ENCODE measurements around the gene FGD6.
"Not testable (repeated sequence)": the region's sequence is repeated elsewhere in the genome, so short reads cannot be mapped to it uniquely, and the experiment has no call there.

The FGD6 gene

DNA sequence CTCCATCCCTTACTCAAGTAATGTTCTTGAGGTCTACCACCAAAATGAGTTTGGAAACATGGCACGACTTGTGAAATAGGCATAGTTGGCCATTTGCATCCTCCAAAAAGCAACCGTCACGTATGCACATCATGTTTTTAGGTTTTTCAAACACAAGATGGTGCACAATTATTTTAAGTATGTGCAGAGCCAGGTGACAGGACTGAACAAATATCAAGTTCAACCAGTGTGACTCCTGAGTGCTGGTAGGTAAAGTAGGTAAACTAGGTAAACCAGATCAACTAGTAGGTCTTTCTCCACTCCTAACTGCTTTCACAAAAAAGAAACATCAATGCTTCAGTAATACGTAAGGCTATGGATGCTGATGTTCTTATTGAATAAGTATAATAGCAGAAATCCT lies 39.1 kb downstream of the FGD6 start:
- no peak for DNase-seq (ENCODE audit: low spot score)

DNA sequence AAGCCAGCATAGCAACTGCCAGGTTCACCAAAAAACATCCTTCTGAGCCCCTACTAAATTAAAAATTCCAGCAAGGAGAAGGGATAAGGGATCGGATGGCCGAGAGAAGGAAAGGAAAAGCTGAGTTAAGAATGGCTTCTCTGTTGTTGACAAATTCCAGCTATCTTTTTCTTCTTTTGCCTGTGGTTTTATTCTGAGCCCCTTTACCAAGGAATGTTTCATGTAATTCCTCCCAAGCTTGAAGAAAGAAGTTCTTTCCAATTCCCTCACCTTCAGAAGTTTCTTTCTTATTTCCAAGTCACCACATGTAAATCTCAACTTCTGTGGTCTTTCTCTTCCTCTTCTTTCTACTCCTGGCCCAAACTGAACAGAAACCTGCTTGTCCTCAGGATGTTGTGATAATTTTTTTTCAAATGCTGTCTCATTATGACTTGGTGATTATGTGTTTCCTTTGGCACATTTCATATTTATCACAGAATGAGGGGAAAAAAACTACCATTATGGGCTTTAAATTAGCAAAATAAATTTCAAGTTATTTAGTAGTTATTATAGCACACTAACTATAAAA lies 40.0 kb downstream of the FGD6 start:
- DNase-seq (ENCODE audit: low spot score), result no peak

DNA sequence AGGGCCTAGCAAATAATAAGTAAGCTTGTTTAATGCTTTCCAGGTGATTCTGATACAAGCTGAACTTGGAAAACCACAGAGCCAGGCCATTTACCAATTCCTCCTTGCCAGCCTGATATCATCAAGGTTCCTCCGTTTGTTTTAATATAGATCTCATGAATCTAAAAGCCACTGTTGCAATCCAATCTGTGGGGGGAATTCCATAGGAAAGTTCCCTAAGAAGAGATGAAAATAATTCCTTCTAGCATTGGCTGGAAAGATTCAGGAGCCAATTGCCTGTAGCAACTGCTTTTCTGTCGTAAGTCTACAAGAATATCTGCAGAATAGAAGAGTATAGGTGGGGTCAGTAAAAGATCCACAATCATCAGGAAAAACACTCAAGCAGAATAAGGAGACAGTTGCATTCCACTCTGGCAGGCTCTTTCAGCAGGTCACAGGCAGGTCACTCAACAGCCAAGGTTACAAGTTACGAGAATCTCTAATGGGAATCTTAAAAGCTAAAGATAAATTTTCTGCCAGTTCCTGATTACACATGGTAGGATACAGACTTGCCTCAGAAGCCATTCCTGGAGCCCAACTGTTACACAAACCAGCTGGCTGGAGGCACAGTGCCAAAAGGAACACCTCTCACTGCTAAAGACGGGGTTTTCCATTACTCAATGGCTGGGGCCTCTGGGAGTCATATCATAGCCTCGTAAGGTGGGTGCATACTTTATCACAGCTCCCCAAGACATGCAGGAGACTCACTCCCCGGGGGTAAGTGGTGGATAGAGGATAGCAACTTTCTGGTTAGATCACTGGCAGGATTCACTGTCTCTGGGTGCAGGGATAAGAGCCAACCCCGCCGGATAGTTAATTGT lies 43.6 kb downstream of the FGD6 start:
- DNase-seq (ENCODE audit: low spot score), result no peak

DNA sequence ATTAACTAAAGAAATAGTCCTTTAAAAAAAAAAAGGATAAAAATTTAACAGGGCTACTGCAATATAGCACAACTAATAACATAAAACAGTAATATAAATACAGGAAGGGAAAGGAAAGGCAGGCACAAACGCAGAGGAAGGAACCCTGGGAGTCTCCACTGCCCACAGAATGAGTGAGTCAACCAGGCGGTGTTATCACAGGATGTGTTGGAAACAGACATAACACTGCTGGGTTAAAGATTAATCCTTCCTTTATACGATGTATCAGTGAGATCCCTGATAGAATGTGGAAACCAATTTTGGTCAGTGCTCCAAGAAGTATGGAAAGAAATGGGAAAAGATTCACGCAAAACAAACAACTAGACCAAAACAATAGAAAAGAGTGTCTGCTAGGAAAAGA lies 47.9 kb downstream of the FGD6 start:
- DNase-seq (ENCODE audit: low spot score), result peak; percentile 35

DNA sequence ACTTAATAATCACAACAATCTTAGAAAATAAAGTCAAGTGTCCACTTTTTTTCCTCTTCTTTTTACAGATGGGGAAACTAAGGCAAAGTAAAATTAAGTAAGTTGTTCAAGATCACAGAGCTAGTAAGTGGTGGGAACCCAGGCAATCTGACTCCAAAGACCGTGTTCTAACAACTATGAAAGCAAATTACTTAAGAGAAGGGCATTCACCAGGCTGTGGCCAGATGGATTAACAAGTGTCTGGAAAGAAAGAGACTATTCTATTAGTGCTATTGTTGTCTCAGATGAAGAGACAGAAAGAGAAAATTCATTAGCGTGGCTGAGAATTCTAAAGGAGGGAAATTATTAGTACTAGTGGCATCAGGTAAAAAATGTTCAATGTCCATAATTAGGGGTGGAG lies 48.5 kb downstream of the FGD6 start:
- no peak for DNase-seq (ENCODE audit: low spot score)

DNA sequence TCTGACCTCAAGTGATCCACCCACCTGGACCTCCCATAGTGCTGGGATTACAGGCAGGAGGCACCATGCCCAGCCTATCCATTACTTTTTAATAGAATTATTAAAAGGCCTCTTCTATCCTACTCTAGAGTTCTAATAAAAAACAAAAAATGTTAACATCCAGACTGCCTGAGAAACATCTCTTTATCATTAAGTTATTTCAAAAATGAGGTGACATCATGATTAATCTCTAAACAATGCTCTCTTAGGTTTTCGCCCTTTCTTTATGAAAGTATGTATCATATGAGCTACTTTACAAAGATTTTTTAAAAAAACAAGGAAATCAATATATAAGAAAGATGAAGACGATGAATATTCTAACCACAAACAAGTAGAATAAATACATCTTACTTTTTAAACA lies 52.6 kb downstream of the FGD6 start:
- DNase-seq (ENCODE audit: low spot score), result no peak

DNA sequence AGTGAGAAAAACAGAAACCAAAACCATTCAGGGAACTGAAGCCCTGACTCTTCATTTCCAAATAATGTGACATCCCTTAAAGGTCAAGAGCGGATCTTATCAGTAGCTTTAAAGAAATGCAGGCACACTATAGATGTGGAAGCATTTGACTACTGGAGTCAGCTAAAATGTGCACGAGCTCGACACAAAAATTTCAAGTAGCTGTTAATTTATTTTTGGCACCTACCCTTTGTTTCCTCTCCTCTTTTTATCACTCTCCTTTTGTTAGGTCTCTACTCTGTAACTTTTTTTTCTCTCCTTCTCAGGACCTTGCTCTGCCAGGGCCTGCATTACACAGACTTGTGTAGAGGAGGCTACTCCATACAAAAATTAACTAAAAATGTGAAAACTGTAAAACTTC lies 58.3 kb downstream of the FGD6 start:
- no peak for DNase-seq (ENCODE audit: low spot score)

DNA sequence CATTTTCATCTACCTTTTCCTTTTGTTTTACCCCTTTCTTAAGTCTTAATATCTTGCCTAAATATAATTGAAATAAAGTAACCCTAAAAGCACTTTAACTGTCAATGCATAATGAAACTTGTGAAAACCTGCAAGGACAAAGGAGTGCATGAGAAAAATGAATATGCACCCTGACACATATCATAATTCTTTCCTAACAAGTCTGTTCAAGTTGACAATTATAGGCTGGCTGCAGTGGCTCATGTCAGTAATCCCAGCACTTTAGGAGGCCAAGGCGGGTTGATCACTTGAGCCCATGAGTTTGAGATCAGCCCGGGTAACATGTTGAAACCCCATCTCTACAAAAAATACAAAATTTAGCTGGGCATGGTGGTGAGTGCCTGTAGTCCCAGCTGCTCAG lies 65.4 kb downstream of the FGD6 start:
- no peak for DNase-seq (ENCODE audit: low spot score)

DNA sequence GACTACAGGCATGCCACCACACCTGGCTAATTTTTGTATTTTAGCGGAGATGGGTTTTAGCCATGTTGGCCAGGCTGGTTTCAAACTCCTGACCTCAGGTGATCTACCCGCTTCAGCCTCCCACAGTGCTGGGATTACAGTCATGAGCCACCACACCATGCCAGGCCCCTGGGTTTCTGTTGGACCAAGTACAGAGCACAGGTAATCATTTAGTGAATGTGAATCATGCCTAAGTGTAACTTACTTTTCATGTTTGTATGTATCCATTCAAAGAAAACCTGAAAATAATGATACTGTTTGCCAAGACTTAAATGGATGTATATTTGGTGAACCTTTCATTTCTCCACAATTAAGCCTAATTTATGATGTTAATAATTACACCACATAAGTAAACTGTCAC lies 65.9 kb downstream of the FGD6 start:
- no peak for DNase-seq (ENCODE audit: low spot score)

DNA sequence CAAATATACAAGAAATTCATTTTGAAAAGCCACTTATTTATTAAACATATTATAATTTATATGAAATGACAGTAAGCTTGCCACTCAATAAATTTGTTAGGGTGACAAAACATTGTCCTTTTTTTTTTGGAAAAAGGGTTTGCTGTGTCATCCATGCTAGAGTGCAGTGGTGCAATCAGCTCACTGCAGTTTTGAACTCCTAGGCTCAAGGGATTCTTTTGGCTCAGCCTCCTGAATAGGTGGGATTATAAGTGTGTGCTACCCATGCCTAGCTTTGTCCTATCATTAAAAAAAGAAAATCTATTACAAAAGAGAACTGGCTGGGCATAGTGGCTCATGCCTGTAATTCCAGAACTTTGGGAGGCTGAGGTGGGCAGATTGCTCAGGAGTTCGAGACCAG lies 66.8 kb downstream of the FGD6 start:
- DNase-seq (ENCODE audit: low spot score), result no peak

DNA sequence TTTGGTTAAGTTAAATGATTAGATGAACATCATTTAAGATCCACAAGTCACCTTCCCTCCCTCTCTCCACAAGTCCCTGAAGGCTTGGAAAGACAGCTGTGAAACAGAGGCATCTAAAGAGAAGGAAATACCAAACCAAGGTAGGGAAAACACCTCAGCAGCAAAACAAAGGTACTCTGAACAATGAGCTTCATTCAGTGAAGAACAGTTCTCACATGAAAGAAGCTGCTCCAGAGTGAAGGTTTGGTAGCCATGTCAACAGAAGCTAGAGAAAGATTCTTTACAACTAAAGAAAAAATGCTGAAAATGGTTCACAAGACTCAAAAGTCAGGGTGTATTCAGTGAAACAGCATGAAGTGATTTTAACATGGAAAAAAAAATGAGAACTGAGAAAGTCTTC lies 69.4 kb downstream of the FGD6 start:
- DNase-seq (ENCODE audit: low spot score), result no peak

DNA sequence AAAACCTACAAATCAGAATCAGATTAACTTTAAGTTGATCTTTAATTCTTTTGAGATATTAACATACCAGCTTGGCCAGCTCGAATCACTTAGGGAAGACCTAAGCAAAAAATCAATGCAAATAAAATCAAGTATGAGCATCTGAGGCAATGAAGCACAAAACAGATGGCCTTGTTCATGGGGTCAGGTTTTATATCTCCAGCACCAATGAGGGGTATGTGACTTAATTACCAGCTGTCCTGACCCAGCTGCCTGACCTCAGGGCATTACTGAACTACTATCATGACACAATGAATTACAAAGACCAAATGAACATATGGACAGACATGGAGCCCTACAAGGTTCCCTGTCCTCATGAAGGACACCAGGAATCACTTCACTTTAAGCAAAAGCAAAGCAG lies 70.5 kb downstream of the FGD6 start:
- no peak for DNase-seq (ENCODE audit: low spot score)

DNA sequence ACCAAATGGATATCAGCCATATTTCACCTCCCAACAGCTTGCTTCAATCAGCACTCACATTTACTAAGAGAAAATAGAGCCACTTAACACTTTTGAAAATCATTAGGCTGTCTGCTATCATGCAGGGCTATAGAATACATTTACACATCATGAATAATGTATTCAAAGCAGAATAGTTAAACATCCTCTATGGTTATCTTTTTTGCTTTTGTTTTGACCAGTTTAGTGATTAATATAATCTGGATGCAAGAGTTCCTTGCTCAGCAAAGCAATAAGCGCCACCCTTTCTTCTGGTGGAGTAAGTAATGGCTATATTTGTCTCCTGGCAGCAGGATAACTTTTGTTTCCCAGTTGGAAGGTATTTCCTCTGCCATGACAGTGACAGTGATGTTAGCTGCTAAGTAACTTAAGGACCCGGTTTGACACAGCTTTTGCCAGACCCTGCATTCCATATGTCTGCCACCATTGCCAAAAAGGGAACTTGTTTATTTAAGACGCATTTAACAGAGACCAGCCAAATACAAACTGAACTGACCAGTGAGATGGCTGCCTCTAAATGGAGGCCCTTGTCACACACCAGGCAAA lies 73.6 kb downstream of the FGD6 start:
- DNase-seq (ENCODE audit: low spot score), result no peak

DNA sequence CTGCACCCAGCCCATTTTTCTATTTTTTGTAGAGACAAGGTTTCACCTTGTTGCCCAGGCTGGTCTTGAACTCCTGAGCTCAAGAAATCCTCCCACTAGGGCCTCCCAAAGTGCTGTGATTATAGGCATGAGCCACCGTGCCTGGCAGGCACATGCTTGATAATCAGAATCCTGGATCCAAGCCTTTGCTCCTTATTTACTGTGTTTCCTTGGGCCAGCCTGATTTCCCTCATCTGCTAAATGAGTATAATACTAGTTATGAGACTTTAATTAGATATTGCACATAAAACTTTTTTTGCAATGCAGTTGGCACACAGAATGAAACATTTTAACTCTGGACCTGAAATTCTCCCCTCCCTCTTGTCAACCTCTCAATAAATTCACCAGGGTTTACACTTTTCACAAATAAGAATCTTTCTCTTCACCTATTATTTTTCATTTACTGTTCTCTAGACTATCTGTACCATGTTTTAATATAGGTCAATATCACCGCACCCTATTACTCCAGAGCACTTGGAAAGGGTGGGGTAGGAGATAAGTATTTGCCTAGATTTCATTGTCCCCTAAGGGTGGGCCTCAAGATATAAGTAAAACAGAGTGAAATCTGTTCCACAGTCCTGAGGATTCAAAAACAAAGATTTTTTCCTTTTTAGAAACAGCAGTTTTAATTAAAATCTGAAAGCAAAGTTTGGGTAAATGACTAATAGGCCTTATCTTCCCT lies 74.7 kb downstream of the FGD6 start:
- no peak for DNase-seq (ENCODE audit: low spot score)

DNA sequence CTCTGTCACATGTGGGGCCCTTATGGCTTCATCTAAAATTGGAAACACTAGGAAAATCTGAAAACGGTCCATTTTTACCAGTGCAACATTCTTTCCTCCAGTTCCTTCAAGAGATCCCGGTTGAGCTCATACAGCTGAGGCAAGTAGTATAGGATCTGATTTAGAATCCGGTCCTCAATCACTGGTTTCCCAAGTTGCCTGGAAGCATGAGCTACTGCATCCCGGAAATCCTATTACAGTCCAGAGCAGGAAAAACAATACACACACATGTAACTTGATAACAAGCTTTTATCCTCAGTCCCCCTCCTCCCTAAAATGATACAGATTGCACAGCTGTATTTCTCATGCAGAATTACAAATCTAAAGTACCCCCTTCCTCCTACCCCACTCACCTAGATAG lies 76.0 kb downstream of the FGD6 start:
- no peak for DNase-seq (ENCODE audit: low spot score)

DNA sequence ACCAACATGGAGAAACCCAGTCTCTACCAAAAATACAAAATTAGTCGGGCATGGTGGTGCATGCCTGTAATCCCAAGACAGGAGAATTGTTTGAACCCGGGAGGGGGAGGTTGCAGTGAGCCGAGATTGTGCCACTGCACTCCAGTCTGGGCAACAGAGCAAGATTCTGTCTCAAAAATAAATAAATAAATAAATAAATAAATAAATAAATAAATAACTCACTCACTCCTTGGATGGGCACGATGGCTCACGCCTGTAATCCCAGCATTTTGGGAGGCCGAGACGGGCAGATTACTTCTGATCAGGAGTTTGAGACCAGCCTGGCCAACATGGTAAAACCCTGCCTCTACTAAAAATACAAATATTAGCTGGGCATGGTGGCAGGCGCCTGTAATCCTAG lies 79.2 kb downstream of the FGD6 start:
- DNase-seq (ENCODE audit: low spot score), result not testable (repeated sequence)

DNA sequence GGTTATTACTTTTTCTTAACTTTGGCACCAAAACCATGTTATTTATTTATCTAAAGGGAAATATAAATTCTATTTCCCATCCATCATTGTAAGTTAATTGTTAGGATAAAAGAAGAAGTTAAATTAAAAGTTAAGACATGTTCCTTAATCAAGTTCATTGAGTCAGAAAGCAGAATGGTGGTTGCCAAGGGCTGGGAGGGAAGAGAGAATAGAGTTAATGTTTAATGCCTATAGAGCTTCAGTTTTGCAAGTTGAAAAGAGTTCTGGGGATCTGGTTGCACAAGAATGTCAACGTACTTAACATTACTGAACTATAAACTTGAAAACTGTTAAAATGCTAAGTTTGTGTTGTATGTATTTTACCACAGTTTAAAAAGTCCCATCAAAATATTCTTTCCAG lies 80.7 kb downstream of the FGD6 start:
- DNase-seq (ENCODE audit: low spot score), result no peak

DNA sequence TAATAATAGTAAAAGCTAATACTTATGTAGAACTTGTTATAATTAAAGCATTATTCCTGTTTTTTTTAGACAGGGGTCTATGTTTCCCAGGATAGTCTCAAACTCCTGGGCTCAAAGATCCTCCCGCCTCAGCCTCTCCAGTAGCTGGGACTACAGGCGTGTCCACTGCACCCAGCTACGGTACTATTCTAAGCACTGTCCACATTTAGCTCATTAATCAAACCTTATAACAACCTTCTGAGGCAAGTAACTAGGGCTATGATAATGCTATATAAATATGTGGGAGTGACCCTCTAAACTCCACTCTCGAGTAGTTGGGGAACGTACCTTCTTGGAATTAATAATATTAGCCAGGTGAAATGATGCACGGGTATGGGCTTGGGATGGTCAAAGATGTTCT lies 83.2 kb downstream of the FGD6 start:
- no peak for DNase-seq (ENCODE audit: low spot score)

DNA sequence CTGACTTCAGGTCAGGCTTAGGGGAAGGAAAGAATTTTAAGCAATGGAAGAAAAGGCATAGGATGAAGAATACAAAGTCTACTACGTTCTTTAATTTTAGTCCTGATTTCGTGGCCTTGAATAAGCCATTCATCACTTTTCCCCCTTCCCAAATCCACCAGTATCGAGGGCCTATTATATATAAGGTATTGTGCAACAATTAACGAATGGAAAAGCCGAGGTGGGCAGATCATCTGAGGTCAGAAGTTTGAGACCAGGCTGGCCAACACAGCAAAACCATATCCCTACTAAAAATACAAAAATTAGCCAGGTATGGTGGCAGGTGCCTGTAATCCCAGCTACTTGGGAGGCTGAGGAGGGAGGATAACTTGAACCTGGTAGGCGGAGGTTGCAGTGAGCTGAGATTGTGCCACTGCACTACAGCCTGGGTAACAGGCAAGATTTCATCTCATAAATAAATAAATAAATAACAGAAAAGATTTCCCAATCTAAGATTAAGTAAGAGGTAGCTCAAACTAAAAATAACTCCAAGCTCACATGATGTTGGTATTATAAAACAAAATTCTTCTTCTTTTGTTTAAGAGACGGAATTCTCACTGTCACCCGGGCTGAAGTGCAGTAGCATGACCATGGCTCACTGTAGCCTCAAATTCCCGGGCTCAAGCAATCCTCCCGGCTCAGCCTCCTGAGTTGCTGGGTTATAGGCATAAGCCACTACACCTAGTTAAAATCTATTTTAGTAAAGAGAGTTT lies 85.5 kb downstream of the FGD6 start:
- DNase-seq (ENCODE audit: low spot score), result no peak

DNA sequence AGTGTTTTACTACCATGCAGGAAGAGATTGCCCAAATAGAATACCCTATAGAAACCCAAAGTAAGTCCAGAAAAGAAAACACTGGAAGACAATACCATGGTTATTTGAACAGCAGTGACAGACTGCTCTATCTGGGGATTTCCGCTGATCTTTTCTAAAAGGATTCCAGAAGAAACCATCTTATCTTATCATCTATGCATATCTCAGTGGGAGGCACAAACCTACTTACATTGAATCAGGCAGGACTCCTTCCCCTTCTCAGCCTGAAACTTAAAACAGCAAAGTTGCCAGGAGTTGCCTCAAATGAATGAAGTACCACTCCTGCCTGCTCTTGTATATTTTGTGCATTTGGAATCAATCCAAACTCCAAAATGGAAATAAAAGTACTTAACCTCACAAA lies 87.2 kb downstream of the FGD6 start:
- DNase-seq (ENCODE audit: low spot score), result no peak

DNA sequence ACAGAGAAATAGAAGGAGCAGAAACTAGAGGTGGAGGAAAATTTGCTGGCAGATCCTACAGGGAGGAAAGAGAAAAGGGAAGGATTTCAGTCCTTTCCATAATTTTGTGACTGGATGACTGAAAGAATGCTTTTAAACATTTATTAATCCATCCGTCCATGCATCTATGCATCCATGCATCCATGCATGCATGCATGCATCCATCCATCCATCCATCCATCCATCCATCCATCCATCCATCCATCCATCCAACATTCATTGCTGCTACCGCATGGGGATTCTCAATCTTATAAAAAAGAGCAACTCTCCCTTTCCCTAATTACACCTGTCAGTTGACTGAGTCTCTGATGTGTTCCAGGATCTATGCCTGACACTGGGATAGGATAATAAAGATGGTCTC lies 88.2 kb downstream of the FGD6 start:
- no peak for DNase-seq (ENCODE audit: low spot score)

DNA sequence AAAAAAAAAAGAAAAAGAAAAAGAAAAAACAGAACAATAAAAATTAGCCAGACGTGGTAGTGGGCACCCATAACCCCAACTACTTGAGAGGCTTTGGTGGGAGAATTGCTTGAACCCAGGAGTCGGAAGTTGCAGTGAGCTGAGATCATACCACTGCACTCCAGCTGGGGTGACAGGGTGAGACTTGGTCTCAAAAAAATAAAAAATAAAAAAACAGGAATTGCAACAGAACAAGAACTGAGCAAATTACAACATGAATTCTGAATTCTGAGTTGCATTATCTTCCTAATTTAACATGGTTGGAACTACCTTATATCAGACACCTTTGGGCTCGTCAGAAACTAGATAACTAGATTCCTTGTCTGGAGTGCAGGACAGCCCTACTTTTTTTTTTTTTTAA lies 90.5 kb downstream of the FGD6 start:
- no peak for DNase-seq (ENCODE audit: low spot score)

All from RKO (cell line).